ENCODE results near the gene PSG5. TPM values are rescaled to one million over a fixed set of nuclear protein-coding genes. Genes with fewer than 3 reads are reported as not detected.
"Not testable (repeated sequence)": the region's sequence is repeated elsewhere in the genome, so short reads cannot be mapped to it uniquely, and the experiment has no call there.

Gene PSG5
- not detected for total RNA-seq
- long read RNA-seq = 0 reads

- 63% methylated on average over 5 of the region's 7 CpGs for WGBS (ENCODE audit: insufficient coverage, low coverage, low lambda C conversion rate, missing lambda C conversion rate)
- not testable (repeated sequence) for ATAC-seq
Measured at GRCh38 chr19:43186311-43186935, at the start of gene PSG5. PSG5 (minus strand) TSS chr19:43186536; CDS start chr19:43186405, 131 bp downstream.

GRCh38 chr19:43235686-43236085 is 49.4 kb upstream of the PSG5 start:
- DNase-seq; ATAC-seq; H3K4me3 ChIP-seq; H3K9me3 ChIP-seq; intact Hi-C loops (cut with DNase I); H3K27me3 ChIP-seq; H3K36me3 ChIP-seq; H3K4me1 ChIP-seq; H3K27ac ChIP-seq: not testable (repeated sequence)
- WGBS (ENCODE audit: insufficient coverage, low coverage, low lambda C conversion rate, missing lambda C conversion rate) = 36% methylated on average over 3 of the region's 3 CpGs

More at GRCh38 chr19:43186311-43186935, at the start of gene PSG5:
- DNase-seq; H3K4me3 ChIP-seq; H3K36me3 ChIP-seq; intact Hi-C loops (cut with DNase I); H3K27ac ChIP-seq; H3K4me1 ChIP-seq; H3K9me3 ChIP-seq; H3K27me3 ChIP-seq: not testable (repeated sequence)

GRCh38 chr19:43229315-43229714 is 43.0 kb upstream of the PSG5 start:
- Histone ChIP-seq H3K27ac (no peak overlapping the region), H3K4me3 (no peak overlapping the region), H3K4me1 (no peaks in the 10 kb centered on the region), H3K27me3 (no peaks in the 10 kb centered on the region), H3K9me3 (no peaks in the 10 kb centered on the region), H3K36me3 (no peaks in the 10 kb centered on the region)
- ATAC-seq (peak in 1 of 4 donors; percentile 20), DNase-seq (no peak)
- WGBS (ENCODE audit: insufficient coverage, low coverage, low lambda C conversion rate, missing lambda C conversion rate) = 64% methylated on average over 2 of the region's 2 CpGs
- intact Hi-C loops (cut with DNase I) = no loop called here
- TF ChIP-seq CTCF (IDR thresholded peaks at IDR 0.05) = peak in 2 of 4 donors; percentile 6 to 38
- TF ChIP-seq POLR2A (IDR thresholded peaks at IDR 0.05) = no peak

GRCh38 chr19:43228730-43229129 is 42.4 kb upstream of the PSG5 start:
- H3K36me3 ChIP-seq; H3K9me3 ChIP-seq; H3K4me3 ChIP-seq; DNase-seq; H3K27ac ChIP-seq; H3K4me1 ChIP-seq; H3K27me3 ChIP-seq; intact Hi-C loops (cut with DNase I); ATAC-seq: not testable (repeated sequence)
- WGBS (ENCODE audit: insufficient coverage, low coverage, low lambda C conversion rate, missing lambda C conversion rate) = 60% methylated on average over 2 of the region's 2 CpGs

GRCh38 chr19:43226986-43227385 is 40.6 kb upstream of the PSG5 start:
- H3K27me3 ChIP-seq; ATAC-seq; H3K4me1 ChIP-seq; H3K27ac ChIP-seq; H3K4me3 ChIP-seq; DNase-seq; intact Hi-C loops (cut with DNase I); H3K36me3 ChIP-seq; H3K9me3 ChIP-seq: not testable (repeated sequence)
- WGBS (ENCODE audit: insufficient coverage, low coverage, low lambda C conversion rate, missing lambda C conversion rate) = 36% methylated on average over 1 of the region's 1 CpG

- H3K27ac ChIP-seq = no peak overlapping the region
- H3K4me3 ChIP-seq = no peak overlapping the region
- DNase-seq (no peak), ATAC-seq (no peak)
- H3K36me3 ChIP-seq = no peaks in the 10 kb centered on the region
- H3K9me3 ChIP-seq = no peaks in the 10 kb centered on the region
- TF ChIP-seq CTCF (IDR thresholded peaks at IDR 0.05) = no peak
- no peak for TF ChIP-seq POLR2A (IDR thresholded peaks at IDR 0.05)
- 80% methylated on average over 1 of the region's 2 CpGs for WGBS (ENCODE audit: insufficient coverage, low coverage, low lambda C conversion rate, missing lambda C conversion rate)
- H3K4me1 ChIP-seq = no peaks in the 10 kb centered on the region
- no peaks in the 10 kb centered on the region for H3K27me3 ChIP-seq
- intact Hi-C loops (cut with DNase I) = no loop called here
Measured at GRCh38 chr19:43224855-43225253, 38.5 kb upstream of the PSG5 start.

GRCh38 chr19:43224201-43224854 is 38.0 kb upstream of the PSG5 start:
- H3K27me3 ChIP-seq; H3K9me3 ChIP-seq; DNase-seq; intact Hi-C loops (cut with DNase I); H3K4me1 ChIP-seq; H3K4me3 ChIP-seq; H3K36me3 ChIP-seq; H3K27ac ChIP-seq: not testable (repeated sequence)
- ATAC-seq = peak in 1 of 4 donors; percentile 47
- 45% methylated on average over 3 of the region's 5 CpGs for WGBS (ENCODE audit: insufficient coverage, low coverage, low lambda C conversion rate, missing lambda C conversion rate)

- ATAC-seq; intact Hi-C loops (cut with DNase I); DNase-seq; H3K4me1 ChIP-seq; H3K36me3 ChIP-seq; H3K9me3 ChIP-seq; H3K4me3 ChIP-seq; H3K27me3 ChIP-seq; H3K27ac ChIP-seq: not testable (repeated sequence)
- 100% methylated on average over 2 of the region's 22 CpGs for WGBS (ENCODE audit: insufficient coverage, low coverage, low lambda C conversion rate, missing lambda C conversion rate)
Measured at GRCh38 chr19:43221891-43222290, 35.6 kb upstream of the PSG5 start.

GRCh38 chr19:43219136-43219535 is 32.8 kb upstream of the PSG5 start:
- H3K4me3 ChIP-seq; H3K9me3 ChIP-seq; DNase-seq; ATAC-seq; H3K27me3 ChIP-seq; H3K27ac ChIP-seq; intact Hi-C loops (cut with DNase I); H3K36me3 ChIP-seq; H3K4me1 ChIP-seq: not testable (repeated sequence)
- 78% methylated on average over 2 of the region's 4 CpGs for WGBS (ENCODE audit: insufficient coverage, low coverage, low lambda C conversion rate, missing lambda C conversion rate)

Measured in right lobe of liver (tissue), 6 donors.